ENCODE results near the gene CTDSPL. TPM values are rescaled to one million over a fixed set of nuclear protein-coding genes. Genes with fewer than 3 reads are reported as not detected.

CTDSPL gene
- total RNA-seq, 2 donors from 2014 or later, result 59.3 to 60.3 TPM

DNA sequence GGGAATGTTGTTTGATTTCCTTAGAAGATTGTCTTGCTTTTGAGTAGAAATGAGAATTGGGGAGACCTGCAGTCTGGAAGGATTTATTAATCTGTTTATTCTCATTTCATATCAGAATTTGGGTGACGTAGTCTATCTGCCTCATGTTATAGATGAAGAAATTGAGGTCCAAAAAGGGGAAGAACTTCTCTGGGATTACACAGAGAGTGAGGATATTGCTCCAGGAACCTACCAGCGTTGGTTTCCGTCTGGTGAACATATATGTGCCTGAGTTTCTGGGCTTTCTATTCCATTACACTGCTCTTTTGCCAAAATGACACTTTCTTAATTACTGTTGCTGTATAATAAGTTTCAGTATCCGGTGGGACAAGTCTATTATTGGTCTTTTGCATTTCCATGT, 51.8 kb downstream of the CTDSPL start:
- H3K4me1 ChIP-seq (replicated peaks), result no peaks in the 10 kb centered on the region
- intact Hi-C loops (cut with DNase I), result no loop called here
- TF ChIP-seq POLR2A (IDR thresholded peaks at IDR 0.05) (no peak), POLR2AphosphoS5 (IDR thresholded peaks at IDR 0.05) (no peak)
- TF ChIP-seq, protein P1, sequence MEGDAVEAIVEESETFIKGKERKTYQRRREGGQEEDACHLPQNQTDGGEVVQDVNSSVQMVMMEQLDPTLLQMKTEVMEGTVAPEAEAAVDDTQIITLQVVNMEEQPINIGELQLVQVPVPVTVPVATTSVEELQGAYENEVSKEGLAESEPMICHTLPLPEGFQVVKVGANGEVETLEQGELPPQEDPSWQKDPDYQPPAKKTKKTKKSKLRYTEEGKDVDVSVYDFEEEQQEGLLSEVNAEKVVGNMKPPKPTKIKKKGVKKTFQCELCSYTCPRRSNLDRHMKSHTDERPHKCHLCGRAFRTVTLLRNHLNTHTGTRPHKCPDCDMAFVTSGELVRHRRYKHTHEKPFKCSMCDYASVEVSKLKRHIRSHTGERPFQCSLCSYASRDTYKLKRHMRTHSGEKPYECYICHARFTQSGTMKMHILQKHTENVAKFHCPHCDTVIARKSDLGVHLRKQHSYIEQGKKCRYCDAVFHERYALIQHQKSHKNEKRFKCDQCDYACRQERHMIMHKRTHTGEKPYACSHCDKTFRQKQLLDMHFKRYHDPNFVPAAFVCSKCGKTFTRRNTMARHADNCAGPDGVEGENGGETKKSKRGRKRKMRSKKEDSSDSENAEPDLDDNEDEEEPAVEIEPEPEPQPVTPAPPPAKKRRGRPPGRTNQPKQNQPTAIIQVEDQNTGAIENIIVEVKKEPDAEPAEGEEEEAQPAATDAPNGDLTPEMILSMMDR (IDR thresholded peaks at IDR 0.05), result no peak
- H3K27ac ChIP-seq, result no peak overlapping the region
- WGBS, result 86% methylated on average over 4 of the region's 4 CpGs
- no peak overlapping the region for H3K4me3 ChIP-seq
- H3K36me3 ChIP-seq, result no peaks in the 10 kb centered on the region
- H3K9me3 ChIP-seq, result no peaks in the 10 kb centered on the region
- DNase-seq (ENCODE audit: low spot score), result no peak
- H3K27me3 ChIP-seq (replicated peaks; ENCODE audit: insufficient read depth), result no peaks in the 10 kb centered on the region

DNA sequence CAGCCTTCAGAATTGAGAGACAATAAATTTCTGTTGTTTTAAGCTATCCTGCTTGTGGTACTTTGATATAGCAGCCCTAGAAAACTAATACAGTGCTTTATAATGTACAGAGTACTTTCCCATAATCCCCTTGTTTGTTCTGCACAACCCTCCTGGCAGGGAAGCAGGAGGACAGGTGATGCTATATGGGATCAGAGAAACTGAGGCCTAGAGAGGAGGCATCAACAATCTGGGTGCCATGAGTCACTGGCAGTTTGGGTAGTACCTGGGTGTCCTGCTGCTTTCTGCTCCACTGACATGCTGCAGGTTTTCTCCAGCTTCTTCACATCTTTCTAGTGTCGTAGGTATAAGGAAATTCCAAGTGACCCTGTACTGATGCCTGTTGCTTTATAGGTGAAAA, 55.0 kb downstream of the CTDSPL start:
- no peaks in the 10 kb centered on the region for H3K27me3 ChIP-seq (replicated peaks; ENCODE audit: insufficient read depth)
- TF ChIP-seq, protein P1 (IDR thresholded peaks at IDR 0.05), result no peak
- TF ChIP-seq POLR2A (IDR thresholded peaks at IDR 0.05) (no peak), POLR2AphosphoS5 (IDR thresholded peaks at IDR 0.05) (no peak)
- DNase-seq (ENCODE audit: low spot score), result no peak
- no peak overlapping the region for H3K4me3 ChIP-seq
- H3K36me3 ChIP-seq, result no peaks in the 10 kb centered on the region
- H3K9me3 ChIP-seq, result no peaks in the 10 kb centered on the region
- H3K4me1 ChIP-seq (replicated peaks), result no peaks in the 10 kb centered on the region
- no peak overlapping the region for H3K27ac ChIP-seq
- 90% methylated on average over 1 of the region's 1 CpG for WGBS
- intact Hi-C loops (cut with DNase I), result no loop called here

DNA sequence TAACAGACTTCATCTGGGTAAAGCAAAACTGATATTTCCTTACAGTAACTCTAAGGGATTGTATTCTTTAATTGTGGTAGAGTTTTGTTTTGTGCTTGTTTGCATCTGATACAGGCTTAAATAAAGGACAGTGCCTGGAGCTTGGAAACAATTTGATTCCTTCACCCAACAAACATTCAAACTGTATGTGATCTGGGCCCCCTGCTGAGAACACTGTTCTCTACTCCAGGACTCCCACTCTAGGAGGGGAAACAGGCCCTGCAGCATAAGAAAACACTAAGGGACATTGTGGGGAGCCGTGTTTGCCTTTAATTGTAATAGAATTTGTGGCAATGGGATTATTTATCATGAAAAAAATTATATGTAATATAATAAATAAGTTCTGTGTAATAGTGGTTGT, 56.9 kb downstream of the CTDSPL start:
- Histone ChIP-seq H3K4me1 (replicated peaks) (no peaks in the 10 kb centered on the region), H3K36me3 (no peaks in the 10 kb centered on the region), H3K27ac (no peak overlapping the region), H3K4me3 (no peak overlapping the region), H3K9me3 (no peaks in the 10 kb centered on the region), H3K27me3 (replicated peaks; ENCODE audit: insufficient read depth) (no peaks in the 10 kb centered on the region)
- TF ChIP-seq, protein P1 (IDR thresholded peaks at IDR 0.05), result no peak
- TF ChIP-seq POLR2A (IDR thresholded peaks at IDR 0.05) (no peak), POLR2AphosphoS5 (IDR thresholded peaks at IDR 0.05) (no peak)
- 82% methylated on average over 1 of the region's 1 CpG for WGBS
- intact Hi-C loops (cut with DNase I), result no loop called here
- DNase-seq (ENCODE audit: low spot score), result no peak

DNA sequence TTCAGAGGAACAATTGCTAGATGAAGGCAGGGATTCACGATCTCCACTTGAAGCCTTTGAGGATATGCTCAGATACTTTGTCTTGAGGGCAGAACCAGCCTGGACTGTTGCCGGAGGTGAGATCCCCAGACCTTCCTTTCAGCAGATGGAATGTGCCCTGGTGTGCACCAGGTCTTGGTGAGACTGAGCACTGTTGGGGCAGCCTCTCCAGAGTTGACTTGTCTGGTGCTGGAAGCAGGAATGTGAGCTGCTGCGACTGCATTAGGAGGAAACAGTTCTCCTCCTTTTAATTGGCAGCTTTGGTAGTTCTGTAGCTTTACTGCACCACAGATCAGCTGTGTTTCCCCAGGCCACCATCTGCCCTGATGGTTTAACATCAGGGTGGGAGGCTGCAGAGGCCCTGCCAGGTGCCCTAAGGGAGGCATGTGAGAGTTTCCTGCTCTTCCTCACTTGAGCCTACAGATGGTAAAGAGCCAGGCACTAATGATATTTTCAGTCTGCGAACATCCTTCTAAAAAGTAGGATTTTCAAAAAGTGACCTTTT, 58.5 kb downstream of the CTDSPL start:
- no peaks in the 10 kb centered on the region for H3K4me1 ChIP-seq (replicated peaks)
- TF ChIP-seq POLR2AphosphoS5 (IDR thresholded peaks at IDR 0.05), result no peak
- TF ChIP-seq, protein P1 (IDR thresholded peaks at IDR 0.05), result no peak
- no peak for TF ChIP-seq POLR2A (IDR thresholded peaks at IDR 0.05)
- intact Hi-C loops (cut with DNase I), result no loop called here
- no peak overlapping the region for H3K27ac ChIP-seq
- no peaks in the 10 kb centered on the region for H3K9me3 ChIP-seq
- no peaks in the 10 kb centered on the region for H3K27me3 ChIP-seq (replicated peaks; ENCODE audit: insufficient read depth)
- WGBS, result 72% methylated on average over 4 of the region's 4 CpGs
- H3K36me3 ChIP-seq, result no peaks in the 10 kb centered on the region
- DNase-seq (ENCODE audit: low spot score), result no peak
- H3K4me3 ChIP-seq, result no peak overlapping the region

DNA sequence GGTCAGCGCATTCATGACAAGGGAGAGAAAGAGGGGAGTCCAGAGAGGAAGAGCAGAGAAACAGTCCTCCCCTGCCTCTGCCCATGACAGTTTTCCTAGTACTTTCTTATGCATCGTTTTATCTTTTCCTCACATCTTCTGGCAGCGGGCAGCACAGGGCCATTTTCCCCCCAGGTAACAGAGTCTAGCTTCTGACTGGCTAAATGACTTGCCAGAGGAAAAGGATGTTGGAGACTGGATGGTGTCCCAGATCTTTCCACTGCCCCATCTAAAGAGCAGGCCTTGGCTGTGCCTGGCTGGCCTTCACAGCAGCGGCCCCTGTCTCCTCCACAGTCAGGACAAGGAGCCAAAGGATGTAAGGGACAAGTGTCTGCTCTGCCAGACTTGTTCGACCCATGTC, 59.3 kb downstream of the CTDSPL start:
- Histone ChIP-seq H3K4me3 (no peak overlapping the region), H3K27me3 (replicated peaks; ENCODE audit: insufficient read depth) (no peaks in the 10 kb centered on the region), H3K4me1 (replicated peaks) (no peaks in the 10 kb centered on the region), H3K9me3 (no peaks in the 10 kb centered on the region), H3K36me3 (no peaks in the 10 kb centered on the region), H3K27ac (no peak overlapping the region)
- WGBS, result 69% methylated on average over 5 of the region's 5 CpGs
- no peak for DNase-seq (ENCODE audit: low spot score)
- TF ChIP-seq, protein P1 (IDR thresholded peaks at IDR 0.05), result no peak
- no peak for TF ChIP-seq POLR2A (IDR thresholded peaks at IDR 0.05)
- no peak for TF ChIP-seq POLR2AphosphoS5 (IDR thresholded peaks at IDR 0.05)
- intact Hi-C loops (cut with DNase I), result no loop called here

Data from prostate gland (tissue), 2 donors.